IPS DF 6.9 (cell line): ENCODE results near the gene SORCS2.

ENCODE experiments used
- DNase-seq: peaks from one replicate; pipeline ENCODE4 v3.0.0-alpha.2; 2013; ENCODE audit warnings: low read depth, low spot score
- H3K27ac ChIP-seq: one replicate; pipeline ENCODE4 v1.5.1; 2013; ENCODE audit warnings: low read length, control low read depth
- H3K27me3 ChIP-seq: 2 replicates; pipeline ENCODE4 v1.6.1; 2013; ENCODE audit warnings: mild to moderate bottlenecking, low read length; ENCODE audit not compliant: control insufficient read depth, insufficient read depth
- H3K36me3 ChIP-seq: 2 replicates; pipeline ENCODE4 v1.6.1; 2013; ENCODE audit warnings: low read length; ENCODE audit not compliant: control insufficient read depth, insufficient read depth
- H3K4me1 ChIP-seq: 2 replicates; pipeline ENCODE4 v1.6.1; 2013; ENCODE audit warnings: low read length; ENCODE audit not compliant: control insufficient read depth, insufficient read depth
- H3K4me3 ChIP-seq: 2 replicates; pipeline ENCODE4 v1.5.1; 2013; ENCODE audit warnings: mild to moderate bottlenecking, low read length
- H3K9me3 ChIP-seq: 2 replicates; pipeline ENCODE4 v1.6.1; 2013; ENCODE audit warnings: low read length, inconsistent platforms; ENCODE audit not compliant: control insufficient read depth, insufficient read depth
- WGBS: extraction: QIAGEN DNeasy Blood & Tissue Kit; methylation state at CpG from one replicate; pipeline ENCODE4 v1.1.7; 2013; ENCODE audit warnings: mixed read lengths, missing lambda C conversion rate; ENCODE audit not compliant: insufficient read length, insufficient coverage; 5-methylcytosine and 5-hydroxymethylcytosine counted together

The SORCS2 gene

DNA sequence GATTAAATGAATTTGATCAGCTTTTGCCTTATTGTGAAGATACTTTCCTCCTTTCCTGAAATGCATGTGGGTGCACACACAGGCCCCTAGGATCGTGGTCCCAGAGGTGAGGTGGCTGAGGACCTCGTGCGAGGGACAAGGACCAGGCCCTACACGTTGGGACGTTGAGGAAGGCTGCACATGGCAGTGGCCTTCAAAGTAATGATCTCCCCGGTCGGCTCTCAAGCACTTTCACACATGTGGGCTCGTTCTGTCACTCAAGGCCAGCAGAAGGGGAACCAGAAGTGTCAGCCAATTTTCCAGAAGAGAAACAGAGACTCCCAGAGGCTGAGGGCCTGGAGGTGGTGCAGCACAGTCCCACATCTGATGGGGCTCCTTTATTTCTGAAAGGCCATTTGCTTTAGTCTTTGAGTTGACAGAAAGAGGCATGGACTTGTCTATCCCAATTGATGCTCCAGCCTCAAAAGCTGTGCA is 550.5 kb downstream of the SORCS2 start:
- WGBS = no CpG with 5 or more reads among the region's 8 CpGs
- Histone ChIP-seq H3K27me3 (no peaks in the 10 kb centered on the region), H3K36me3 (no peaks in the 10 kb centered on the region), H3K4me3 (no peak overlapping the region), H3K4me1 (no peaks in the 10 kb centered on the region), H3K9me3 (no peaks in the 10 kb centered on the region), H3K27ac (no peak overlapping the region)
- DNase-seq = no peak

DNA sequence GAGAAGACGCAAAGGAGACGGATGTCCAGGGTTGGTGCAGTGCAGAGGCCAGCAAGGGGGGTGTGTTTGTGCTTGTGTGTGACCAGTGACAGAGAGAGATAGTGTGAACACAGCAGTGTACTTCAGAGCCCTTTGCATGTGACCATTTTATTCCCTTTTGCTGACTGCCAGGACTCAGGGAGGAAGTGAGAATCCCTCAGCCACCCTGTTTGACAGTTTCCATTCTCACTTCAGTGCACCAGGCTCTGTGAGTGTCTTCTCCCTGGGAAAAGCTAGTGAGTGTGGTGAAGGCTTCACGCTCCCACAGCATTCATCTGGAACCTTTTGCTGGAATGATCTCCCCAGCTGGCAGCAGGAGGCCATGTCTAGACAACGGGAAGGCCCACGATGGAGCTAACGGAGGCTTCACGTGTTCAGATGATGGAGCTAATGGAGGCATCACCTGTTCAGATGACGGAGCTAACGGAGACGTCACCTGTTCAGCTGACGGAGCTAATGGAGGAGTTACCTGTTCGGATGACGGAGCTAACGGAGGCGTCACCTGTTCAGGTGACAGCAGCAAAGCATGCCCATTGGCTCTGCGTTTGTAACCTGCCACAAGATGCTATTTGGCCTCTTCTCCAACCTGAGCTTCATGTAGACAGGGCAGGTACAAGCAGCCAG is 551.9 kb downstream of the SORCS2 start:
- whole genome bisulfite sequencing = no CpG with 5 or more reads among the region's 16 CpGs
- Histone ChIP-seq H3K9me3 (no peaks in the 10 kb centered on the region), H3K4me3 (no peak overlapping the region), H3K4me1 (no peaks in the 10 kb centered on the region), H3K27me3 (no peaks in the 10 kb centered on the region), H3K36me3 (no peaks in the 10 kb centered on the region), H3K27ac (no peak overlapping the region)
- no peak for DNase-seq

DNA sequence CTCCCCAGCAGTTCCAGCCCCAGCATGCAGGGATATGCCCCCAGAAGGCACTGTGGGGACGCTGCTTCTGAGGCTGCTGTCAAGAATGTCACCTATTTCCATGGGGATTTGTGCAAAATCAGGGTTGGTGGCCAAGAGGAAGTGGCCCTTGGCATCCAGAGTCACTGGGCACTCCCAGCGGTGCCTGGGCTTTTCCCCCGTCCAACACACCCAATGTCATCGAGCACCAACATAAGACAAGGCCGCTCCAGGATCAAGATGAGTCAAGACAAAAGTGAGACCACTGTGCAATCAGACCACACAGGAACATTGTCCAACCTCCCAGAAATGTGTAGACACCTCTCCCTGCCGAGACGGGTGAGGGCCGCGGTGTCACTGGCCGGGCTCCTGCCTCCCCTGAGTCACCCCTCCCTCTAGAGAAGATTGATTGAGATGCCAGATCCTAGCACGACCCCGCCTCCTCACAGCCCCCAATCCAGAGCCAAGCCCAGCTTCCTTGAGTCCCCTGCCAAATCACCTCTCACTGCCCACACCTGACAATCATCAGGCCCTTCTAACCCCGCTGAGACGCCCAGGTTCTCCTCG is 553.1 kb downstream of the SORCS2 start:
- no CpG with 5 or more reads among the region's 15 CpGs for WGBS

DNA sequence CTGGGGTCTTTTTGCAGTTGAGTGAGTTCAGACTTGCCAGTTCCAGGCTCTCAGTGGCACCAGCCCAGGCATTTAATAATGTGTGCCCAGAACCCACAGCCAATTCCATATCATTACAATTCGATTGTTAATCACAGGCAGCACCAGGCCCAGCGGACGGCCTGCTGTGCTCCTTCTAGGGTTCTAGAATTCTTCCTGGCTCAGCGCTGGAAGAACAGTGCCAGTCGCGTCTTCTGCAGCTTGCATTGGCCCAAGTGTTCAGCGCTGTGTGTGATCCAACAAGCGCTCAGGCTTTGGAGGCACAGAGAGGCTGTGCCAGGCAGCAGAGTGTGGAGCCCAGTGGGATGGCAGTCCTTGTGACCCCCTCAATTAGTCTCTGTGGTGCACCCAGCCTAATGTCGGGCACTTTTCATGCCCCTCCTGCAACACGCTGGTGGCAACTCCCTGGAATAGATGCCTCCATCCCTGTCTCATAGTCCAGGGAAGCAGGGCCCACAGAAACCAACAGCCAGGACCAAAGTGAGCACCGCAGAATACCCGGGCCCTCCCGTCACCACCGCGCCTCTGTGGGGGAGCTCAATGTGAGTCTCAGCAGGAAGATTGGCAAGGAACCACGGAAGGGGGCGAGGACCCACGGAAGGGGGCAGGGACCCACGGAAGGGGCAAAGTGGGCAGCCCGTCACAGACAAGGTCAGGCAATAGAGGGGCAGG is 554.2 kb downstream of the SORCS2 start:
- Histone ChIP-seq H3K36me3 (no peaks in the 10 kb centered on the region), H3K27ac (no peak overlapping the region), H3K27me3 (no peaks in the 10 kb centered on the region), H3K4me3 (no peak overlapping the region), H3K4me1 (no peaks in the 10 kb centered on the region), H3K9me3 (no peaks in the 10 kb centered on the region)
- no peak for DNase-seq
- WGBS = no CpG with 5 or more reads among the region's 20 CpGs

More for the DNA sequence above, 553.1 kb downstream of the SORCS2 start:
- Histone ChIP-seq H3K27me3 (no peaks in the 10 kb centered on the region), H3K36me3 (no peaks in the 10 kb centered on the region), H3K4me3 (no peak overlapping the region), H3K4me1 (no peaks in the 10 kb centered on the region), H3K9me3 (no peaks in the 10 kb centered on the region), H3K27ac (no peak overlapping the region)
- DNase-seq = no peak

DNA sequence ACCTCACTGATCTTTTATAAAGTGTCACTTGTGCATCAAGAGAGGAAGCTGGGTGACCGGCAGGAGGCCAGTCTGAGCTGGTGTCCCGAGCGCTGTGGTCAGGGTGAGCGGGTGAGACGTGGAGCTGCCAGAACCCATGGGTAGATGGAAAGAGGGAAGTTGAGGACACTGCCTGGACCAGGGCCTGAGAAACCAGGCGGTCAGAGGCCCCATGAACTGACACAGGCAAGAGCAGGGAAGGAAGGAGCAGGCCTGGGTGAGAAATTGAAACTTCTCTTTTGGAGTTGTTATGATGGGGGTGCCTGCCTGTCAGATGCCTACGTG is 554.7 kb downstream of the SORCS2 start:
- WGBS = no CpG with 5 or more reads among the region's 7 CpGs

DNA sequence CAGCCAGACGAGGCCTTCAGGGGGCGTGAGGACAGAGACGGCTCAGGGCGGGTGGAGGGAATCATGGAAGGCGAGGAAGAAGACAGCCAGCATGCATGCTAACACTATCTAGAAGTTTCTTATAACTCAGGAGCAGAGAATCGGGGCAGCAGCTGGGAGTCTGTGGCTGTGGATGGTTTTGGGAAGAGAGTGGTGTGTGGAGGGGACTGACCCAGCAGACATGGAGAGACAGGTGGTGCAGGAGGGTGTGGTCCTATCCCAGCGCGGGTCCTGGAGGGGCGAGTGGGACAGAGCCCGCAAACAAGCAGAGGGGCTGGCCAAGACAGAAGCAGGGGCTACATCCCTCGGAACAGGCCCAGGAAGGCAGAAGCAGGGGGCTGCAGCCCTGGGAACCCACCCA is 555.2 kb downstream of the SORCS2 start:
- no peaks in the 10 kb centered on the region for H3K27me3 ChIP-seq
- no peaks in the 10 kb centered on the region for H3K9me3 ChIP-seq
- no CpG with 5 or more reads among the region's 11 CpGs for WGBS
- H3K36me3 ChIP-seq = no peaks in the 10 kb centered on the region
- H3K27ac ChIP-seq = no peak overlapping the region
- DNase-seq = no peak
- H3K4me1 ChIP-seq = no peaks in the 10 kb centered on the region
- no peak overlapping the region for H3K4me3 ChIP-seq

More for the DNA sequence above, 554.7 kb downstream of the SORCS2 start:
- Histone ChIP-seq H3K9me3 (no peaks in the 10 kb centered on the region), H3K27me3 (no peaks in the 10 kb centered on the region), H3K4me3 (no peak overlapping the region), H3K36me3 (no peaks in the 10 kb centered on the region), H3K4me1 (no peaks in the 10 kb centered on the region), H3K27ac (no peak overlapping the region)
- DNase-seq = no peak

DNA sequence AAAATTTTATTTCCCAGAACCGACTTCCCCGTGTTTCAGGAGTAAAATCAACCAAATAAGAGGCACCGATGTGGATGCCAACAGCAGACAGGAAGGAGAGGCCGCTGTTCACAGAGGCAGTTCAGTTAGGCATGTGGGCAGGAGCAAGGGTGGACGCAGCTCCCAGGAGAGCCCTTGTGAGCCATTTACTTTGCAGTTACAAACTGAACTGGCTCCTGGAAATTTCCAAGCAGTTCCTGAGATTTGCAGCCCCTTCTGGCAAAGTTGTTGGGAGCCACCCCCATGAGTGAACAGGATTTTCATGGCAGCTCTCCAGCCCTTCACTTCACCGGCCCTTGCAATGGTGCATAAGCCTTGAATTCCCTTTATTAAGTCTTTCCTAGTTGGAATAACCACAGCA is 558.2 kb downstream of the SORCS2 start:
- H3K4me1 ChIP-seq = no peaks in the 10 kb centered on the region
- no peaks in the 10 kb centered on the region for H3K9me3 ChIP-seq
- no CpG with 5 or more reads among the region's 6 CpGs for WGBS
- H3K27ac ChIP-seq = no peak overlapping the region
- H3K4me3 ChIP-seq = no peak overlapping the region
- no peaks in the 10 kb centered on the region for H3K36me3 ChIP-seq
- DNase-seq = no peak
- no peaks in the 10 kb centered on the region for H3K27me3 ChIP-seq

DNA sequence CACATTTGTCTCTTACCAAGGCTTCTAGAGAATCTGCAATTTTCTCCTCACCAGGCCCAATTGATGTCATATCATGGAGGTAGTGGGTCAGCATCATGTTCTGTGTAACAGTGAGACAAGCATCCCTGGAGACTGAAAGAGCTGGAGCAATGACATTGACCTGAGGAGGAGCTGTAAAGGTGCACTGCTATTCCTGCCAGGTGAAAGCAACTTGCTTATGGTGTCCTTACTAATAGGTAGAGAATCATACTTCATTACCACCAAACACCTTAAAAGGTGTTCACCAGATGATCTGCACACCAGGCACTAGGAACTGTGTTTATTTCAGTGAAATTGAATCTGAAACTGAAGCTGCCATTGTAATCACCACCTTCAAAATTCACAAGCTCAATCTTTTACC is 558.6 kb downstream of the SORCS2 start:
- no peak overlapping the region for H3K4me3 ChIP-seq
- H3K27ac ChIP-seq = no peak overlapping the region
- no peaks in the 10 kb centered on the region for H3K27me3 ChIP-seq
- no peaks in the 10 kb centered on the region; the same call in 1 of the 2 replicates for H3K4me1 ChIP-seq
- H3K36me3 ChIP-seq = no peaks in the 10 kb centered on the region
- H3K9me3 ChIP-seq = no peaks in the 10 kb centered on the region
- DNase-seq = no peak

DNA sequence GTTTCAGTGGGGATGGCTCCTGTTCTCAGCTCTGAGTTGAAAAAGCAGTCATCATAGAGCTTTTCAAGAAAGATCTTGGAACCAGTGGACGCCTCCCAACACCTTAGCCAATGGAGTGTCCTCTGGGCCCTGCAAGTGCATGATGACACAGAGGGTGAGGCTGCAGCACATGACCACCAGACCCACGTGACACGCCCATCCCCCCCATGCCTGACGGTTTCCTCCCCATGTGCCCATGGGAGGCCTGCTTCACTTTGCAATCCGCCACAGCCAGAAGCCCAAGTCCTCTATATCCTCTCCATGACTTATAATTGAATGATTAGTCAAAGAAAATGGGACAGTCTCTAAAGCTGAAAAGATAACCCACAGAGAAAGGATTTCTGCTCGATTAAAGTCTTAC is 560.3 kb downstream of the SORCS2 start:
- H3K4me3 ChIP-seq = no peak overlapping the region
- no peaks in the 10 kb centered on the region; the same call in 1 of the 2 replicates for H3K4me1 ChIP-seq
- no CpG with 5 or more reads among the region's 6 CpGs for WGBS
- no peak overlapping the region for H3K27ac ChIP-seq
- no peak for DNase-seq
- H3K9me3 ChIP-seq = no peaks in the 10 kb centered on the region
- no peaks in the 10 kb centered on the region for H3K27me3 ChIP-seq
- no peaks in the 10 kb centered on the region for H3K36me3 ChIP-seq

DNA sequence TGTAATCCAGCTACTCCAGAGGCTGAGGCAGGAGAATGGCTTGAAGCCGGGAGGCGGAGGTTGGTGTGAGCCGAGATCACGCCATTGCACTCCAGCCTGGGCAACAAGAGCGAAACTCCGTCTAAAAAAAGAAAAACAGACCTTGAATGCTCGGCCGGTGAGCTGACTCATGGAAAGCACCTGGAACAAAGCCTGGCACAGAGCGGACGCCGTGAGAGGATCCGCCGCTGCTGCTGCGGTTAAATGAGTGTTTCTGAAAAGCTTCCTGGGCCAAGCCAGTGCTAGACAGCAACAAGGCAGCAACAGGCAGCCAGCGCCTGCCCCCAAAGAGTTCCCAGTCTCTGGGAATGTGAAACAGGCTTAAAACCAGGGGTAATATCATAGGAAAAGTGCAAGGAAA is 560.9 kb downstream of the SORCS2 start:
- Histone ChIP-seq H3K9me3 (no peaks in the 10 kb centered on the region), H3K4me3 (no peak overlapping the region), H3K27me3 (no peaks in the 10 kb centered on the region), H3K27ac (no peak overlapping the region), H3K4me1 (no peaks in the 10 kb centered on the region; the same call in 1 of the 2 replicates), H3K36me3 (no peaks in the 10 kb centered on the region)
- no CpG with 5 or more reads among the region's 15 CpGs for WGBS
- no peak for DNase-seq
